Body of pancreas (tissue), 4 donors: ENCODE data around the gene GLIS2. TPM values are rescaled to one million over a fixed set of nuclear protein-coding genes. Genes with fewer than 3 reads are reported as not detected.

Experiments used
- ATAC-seq: fragments of 150-250 bp; one replicate; pipeline ENCODE4 v1.9.1; 2016
- DNase-seq, 4 donors: peaks; one replicate each; pipeline ENCODE4 v3.0.0-alpha.2; 2019
- H3K27ac ChIP-seq, 4 donors: fragments of 200-600 bp; sonication (generic); 1 replicate in 3 of 4; 2 replicates in 1 of 4; pipeline versions ENCODE4 v1.5.1 to v1.6.1; 2016 to 2019; ENCODE audit warnings: mild to moderate bottlenecking in 1 of 4, mixed read lengths in 1 of 4, moderate library complexity in 1 of 4
- H3K27me3 ChIP-seq, 2 donors: fragments of 200-600 bp; sonication (generic); one replicate each; pipeline ENCODE4 v1.6.0; 2016; ENCODE audit warnings: mild to moderate bottlenecking in 1 of 2
- H3K36me3 ChIP-seq, 2 donors: fragments of 200-600 bp; sonication (generic); replicated peaks in 1 of 2; 2 replicates each; pipeline ENCODE4 v1.5.1; 2016; ENCODE audit warnings: low read depth in 2 of 2; ENCODE audit not compliant: insufficient read depth in 1 of 2
- H3K4me1 ChIP-seq: fragments of 200-600 bp; sonication (generic); one replicate; pipeline ENCODE4 v1.6.0; 2016
- H3K4me3 ChIP-seq, 2 donors: fragments of 200-600 bp; sonication (generic); 1 replicate in 1 of 2; 2 replicates in 1 of 2; pipeline ENCODE4 v1.5.1; 2016 to 2019
- H3K9me3 ChIP-seq, 3 donors: fragments of 200-600 bp; sonication (generic); 1 replicate in 2 of 3; 2 replicates in 1 of 3; pipeline ENCODE4 v1.5.1; 2016
- POLR2A ChIP-seq, 3 donors: fragments of 450-650 bp; IDR thresholded peaks; one replicate each; pipeline ENCODE4 v1.6.1; 2016; ENCODE audit warnings: antibody characterized with exemption in 3 of 3, mild to moderate bottlenecking in 2 of 3
- WGBS, 2 donors: methylation state at CpG; one replicate each; pipeline ENCODE4 v1.1.5; 2017; 5-methylcytosine and 5-hydroxymethylcytosine counted together
- intact Hi-C: fragments of 100-400 bp; cut with DNase I; formaldehyde crosslinking; loops from one replicate; pipeline ENCODE4 v1.15.1; 2023
- total RNA-seq, 2 donors: library from RNA; depleted of rRNA; stranded (reverse); fragments of >200 nt; gene quantifications; one replicate each; pipeline ENCODE4 v1.1.0, GENCODE V29; 2016
- TF ChIP-seq, protein P1 (sequence below), 7 experiments: fragments of 450-650 bp in 4 of 7; fragments of 200-600 bp in 3 of 7; sonication (generic) in 3 of 7; IDR thresholded peaks; one replicate each; pipeline ENCODE4 v1.5.1; 2016 to 2019; ENCODE audit warnings: antibody characterized with exemption in 7 of 7

GLIS2 gene
- total RNA-seq, 2 donors from 2014 or later: 6.0 to 6.3 TPM

DNA sequence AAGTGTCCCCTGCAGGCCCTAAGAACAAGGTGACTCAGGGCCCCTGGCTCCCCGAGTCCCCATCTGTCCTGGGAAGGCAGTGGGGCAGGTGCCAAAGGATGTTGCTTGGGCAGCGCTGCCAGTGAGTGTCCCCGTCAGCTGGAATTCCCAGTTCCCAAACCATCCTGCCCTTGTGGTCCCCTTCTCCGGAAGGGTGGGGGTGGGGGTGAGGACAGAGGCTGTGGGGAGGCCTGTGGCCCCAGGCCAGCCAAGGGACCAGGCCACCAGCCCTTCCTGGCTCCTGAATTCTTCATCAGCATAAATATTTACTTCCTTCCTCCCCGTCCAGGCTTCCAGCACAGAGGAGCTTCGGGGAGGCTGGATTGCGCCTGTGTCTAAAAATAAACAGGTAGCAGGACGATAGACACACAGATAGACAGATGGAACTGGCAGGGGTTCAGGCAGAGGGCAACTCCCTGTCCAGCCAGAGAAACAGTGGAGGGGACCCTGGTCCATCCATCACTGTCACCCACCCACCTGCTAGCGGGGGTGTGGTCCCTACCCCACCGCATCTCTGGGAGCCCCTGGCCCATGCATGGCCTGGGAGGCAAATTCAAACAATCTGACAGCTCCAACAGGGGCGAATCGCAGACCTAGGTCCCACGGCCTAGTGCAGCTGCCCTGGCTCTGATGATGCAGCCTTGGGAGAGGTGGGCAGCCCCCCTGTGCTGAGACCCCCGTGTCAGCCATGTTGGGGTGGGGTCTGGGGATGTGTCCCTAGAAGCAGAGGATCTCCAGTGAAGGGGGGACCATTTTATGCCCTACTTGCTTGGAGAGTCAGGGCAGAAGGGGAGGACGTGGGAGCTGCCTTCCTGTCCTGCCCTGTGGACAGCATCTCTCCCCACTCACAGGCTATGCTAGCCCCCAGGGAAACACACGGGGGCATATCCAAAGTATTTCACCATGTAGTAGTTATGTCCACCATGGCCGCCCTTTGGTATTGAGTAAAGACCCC lies 13.2 kb downstream of the GLIS2 start:
- WGBS, 2 donors: 36 to 50% methylated on average over 6 to 16 of the region's 17 CpGs
- H3K36me3 ChIP-seq: no peaks in the 10 kb centered on the region
- H3K4me3 ChIP-seq: no peak overlapping the region
- no peak for DNase-seq
- intact Hi-C loops: no loop called here
- ATAC-seq: no peak
- no peaks in the 10 kb centered on the region for H3K27me3 ChIP-seq
- TF ChIP-seq POLR2A (IDR thresholded peaks at IDR 0.05): no peak
- TF ChIP-seq, protein P1, sequence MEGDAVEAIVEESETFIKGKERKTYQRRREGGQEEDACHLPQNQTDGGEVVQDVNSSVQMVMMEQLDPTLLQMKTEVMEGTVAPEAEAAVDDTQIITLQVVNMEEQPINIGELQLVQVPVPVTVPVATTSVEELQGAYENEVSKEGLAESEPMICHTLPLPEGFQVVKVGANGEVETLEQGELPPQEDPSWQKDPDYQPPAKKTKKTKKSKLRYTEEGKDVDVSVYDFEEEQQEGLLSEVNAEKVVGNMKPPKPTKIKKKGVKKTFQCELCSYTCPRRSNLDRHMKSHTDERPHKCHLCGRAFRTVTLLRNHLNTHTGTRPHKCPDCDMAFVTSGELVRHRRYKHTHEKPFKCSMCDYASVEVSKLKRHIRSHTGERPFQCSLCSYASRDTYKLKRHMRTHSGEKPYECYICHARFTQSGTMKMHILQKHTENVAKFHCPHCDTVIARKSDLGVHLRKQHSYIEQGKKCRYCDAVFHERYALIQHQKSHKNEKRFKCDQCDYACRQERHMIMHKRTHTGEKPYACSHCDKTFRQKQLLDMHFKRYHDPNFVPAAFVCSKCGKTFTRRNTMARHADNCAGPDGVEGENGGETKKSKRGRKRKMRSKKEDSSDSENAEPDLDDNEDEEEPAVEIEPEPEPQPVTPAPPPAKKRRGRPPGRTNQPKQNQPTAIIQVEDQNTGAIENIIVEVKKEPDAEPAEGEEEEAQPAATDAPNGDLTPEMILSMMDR (IDR thresholded peaks at IDR 0.05): no peak
- peaks cover 38% of the 10 kb centered on the region for H3K4me1 ChIP-seq
- H3K9me3 ChIP-seq: no peaks in the 10 kb centered on the region
- peak overlapping the region; percentile 70 to 88 (median 76) for H3K27ac ChIP-seq

DNA sequence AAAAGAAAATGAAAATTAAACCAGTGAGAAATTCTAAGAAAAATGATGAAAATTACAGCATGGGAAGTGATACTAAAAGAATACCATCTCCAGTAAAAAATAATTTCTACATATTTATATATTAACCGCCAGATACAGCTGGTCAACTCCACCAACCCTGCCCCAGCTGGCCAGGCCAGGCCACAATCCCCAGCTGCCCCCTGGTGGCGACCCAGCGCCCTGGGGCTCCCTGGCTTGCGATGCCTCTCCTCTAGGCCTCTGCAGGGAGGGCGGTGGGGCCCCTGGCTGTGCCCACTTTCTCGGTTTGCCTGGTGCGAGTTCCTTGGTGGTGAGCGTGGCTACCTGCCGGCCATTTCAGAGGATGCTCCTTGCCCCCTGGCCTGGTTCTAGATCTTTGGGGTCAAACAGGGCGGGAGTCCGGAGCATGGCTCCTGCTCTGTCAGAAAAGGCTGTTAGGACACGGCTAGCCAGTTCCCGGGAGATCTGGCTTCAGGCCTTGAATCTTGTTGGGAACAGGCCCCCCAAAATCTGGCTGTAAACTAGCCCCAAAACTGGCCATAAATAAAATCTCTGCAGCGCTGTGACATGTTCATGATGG lies 14.5 kb downstream of the GLIS2 start:
- intact Hi-C loops: loop anchor here (5.0 kb wide), 2 partner anchors 38 to 123 kb away; no protein-coding TSS in a partner anchor
- Histone ChIP-seq H3K27me3 (no peaks in the 10 kb centered on the region), H3K27ac (no peak overlapping the region), H3K36me3 (no peaks in the 10 kb centered on the region), H3K4me3 (no peak overlapping the region), H3K4me1 (peaks cover 26% of the 10 kb centered on the region), H3K9me3 (no peaks in the 10 kb centered on the region)
- TF ChIP-seq POLR2A (IDR thresholded peaks at IDR 0.05): no peak
- TF ChIP-seq, protein P1 (IDR thresholded peaks at IDR 0.05): peak; percentile 92 to 97 (median 95)
- ATAC-seq (peak; percentile 77), DNase-seq (peak; percentile 79 to 87 (median 86))
- WGBS, 2 donors: 5 to 40% methylated on average over 4 to 14 of the region's 14 CpGs

DNA sequence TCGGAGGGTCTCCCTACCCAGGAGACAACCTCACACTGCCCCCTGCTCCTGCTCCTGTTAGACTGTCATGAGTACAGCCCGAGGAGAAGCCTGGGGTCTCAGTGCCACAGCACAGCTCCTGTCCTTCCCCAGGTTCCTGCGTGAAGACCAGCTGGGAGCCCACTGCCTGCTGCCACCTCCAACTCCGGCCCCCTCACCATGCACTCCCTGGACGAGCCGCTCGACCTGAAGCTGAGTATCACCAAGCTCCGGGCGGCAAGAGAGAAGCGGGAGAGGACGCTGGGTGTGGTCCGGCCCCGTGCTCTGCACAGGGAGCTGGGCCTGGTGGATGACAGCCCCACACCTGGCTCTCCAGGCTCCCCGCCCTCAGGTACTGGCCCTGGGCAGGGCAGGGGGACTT lies 16.2 kb downstream of the GLIS2 start:
- WGBS, 2 donors: 85% methylated on average over 11 of the region's 14 CpGs; no CpG with 5 or more reads in 1 of the 2 donors
- Histone ChIP-seq H3K4me1 (peaks cover 23% of the 10 kb centered on the region), H3K27ac (no peak overlapping the region), H3K9me3 (no peaks in the 10 kb centered on the region), H3K36me3 (peaks cover 0 to 3% of the 10 kb centered on the region in 2 donors), H3K27me3 (no peaks in the 10 kb centered on the region), H3K4me3 (no peak overlapping the region)
- no peak for TF ChIP-seq POLR2A (IDR thresholded peaks at IDR 0.05)
- TF ChIP-seq, protein P1 (IDR thresholded peaks at IDR 0.05): no peak
- intact Hi-C loops: loop anchor here (5.0 kb wide), 2 partner anchors 40 to 125 kb away; no protein-coding TSS in a partner anchor
- DNase-seq (no peak), ATAC-seq (no peak)

DNA sequence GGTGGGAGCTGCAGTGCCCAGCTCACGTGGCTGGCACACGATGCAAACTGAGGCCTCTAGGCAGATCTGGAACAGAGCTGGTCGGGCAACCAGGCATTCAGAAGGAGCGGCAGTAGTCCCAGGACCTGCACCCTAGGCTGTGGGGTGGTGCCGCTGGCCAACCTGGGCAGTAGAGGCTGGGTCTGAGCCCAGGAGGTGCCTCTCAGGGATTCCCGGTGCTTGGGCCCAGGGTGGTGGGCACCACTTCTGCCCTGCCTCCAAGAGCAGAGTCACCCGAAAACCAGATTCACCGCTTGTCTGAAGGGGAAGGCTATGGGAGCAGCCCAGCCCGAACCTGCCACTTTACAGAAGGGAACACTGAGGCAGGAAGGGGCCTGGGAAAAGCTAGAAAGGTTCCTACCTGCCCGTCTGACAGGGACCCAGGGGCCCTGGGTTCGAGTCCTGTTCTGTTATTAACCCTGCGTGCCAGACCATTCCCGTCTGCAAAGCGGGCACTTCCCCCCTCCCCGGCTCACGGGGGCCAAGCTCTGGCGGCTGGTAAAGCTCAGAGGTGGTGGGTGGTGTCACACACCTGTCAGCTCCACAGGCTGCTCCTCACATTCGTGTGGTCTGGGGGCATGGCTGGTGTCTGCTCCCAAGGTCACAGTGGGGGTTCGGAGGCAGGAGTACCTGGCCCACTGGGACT lies 16.9 kb downstream of the GLIS2 start:
- Histone ChIP-seq H3K9me3 (no peaks in the 10 kb centered on the region), H3K36me3 (peaks cover 0 to 3% of the 10 kb centered on the region in 2 donors), H3K27me3 (no peaks in the 10 kb centered on the region), H3K4me3 (no peak overlapping the region), H3K27ac (no peak overlapping the region), H3K4me1 (peaks cover 18% of the 10 kb centered on the region)
- no peak for ATAC-seq
- DNase-seq: no peak
- TF ChIP-seq POLR2A (IDR thresholded peaks at IDR 0.05): no peak
- TF ChIP-seq, protein P1 (IDR thresholded peaks at IDR 0.05): no peak
- intact Hi-C loops: loop anchor here (5.0 kb wide), 2 partner anchors 40 to 125 kb away; no protein-coding TSS in a partner anchor
- 63 to 78% methylated on average over 4 to 18 of the region's 19 CpGs for WGBS, 2 donors
